Naive thymus-derived CD4-positive, alpha-beta T cell (primary cell): Measurements from ENCODE around the gene ACOX1. TPM values are rescaled to one million over a fixed set of nuclear protein-coding genes. Genes with fewer than 3 reads are reported as not detected.
A peak's percentile ranks its signal among the peaks of the same experiment; 100 is the strongest.

ENCODE experiments used
- ATAC-seq: fragments of 150-1000 bp; cut with Tn5 transposase; 2 replicates; pipeline ENCODE4 v1.10.0; 2021; ENCODE audit warnings: mild to moderate bottlenecking, moderate library complexity
- CTCF ChIA-PET: fragments of 350-600 bp; sonication (Branson Sonifier 250); formaldehyde crosslinking; loops from one replicate; lab custom pipeline; 2021; ENCODE audit warnings: antibody characterized with exemption; lab: Charles Lee
- POLR2A ChIA-PET: fragments of 350-600 bp; sonication (Branson Sonifier 250); formaldehyde crosslinking; loops from one replicate; lab custom pipeline; 2021; ENCODE audit warnings: antibody characterized with exemption, inconsistent platforms; lab: Charles Lee
- DNase-seq, 9 donors: peaks; one replicate each; pipeline versions ENCODE4 v3.0.0 to v3.0.0-alpha.2; 2020 to 2022; ENCODE audit warnings: mixed read lengths in 1 of 9
- H3K27ac ChIP-seq: one replicate; pipeline ENCODE4 v1.7.0; 2013; ENCODE audit warnings: mild to moderate bottlenecking, low read depth, low read length, moderate library complexity
- H3K27me3 ChIP-seq, 2 donors: one replicate each; pipeline ENCODE4 v1.7.0; 2013; ENCODE audit warnings: low read length in 2 of 2, mild to moderate bottlenecking in 2 of 2, moderate library complexity in 2 of 2; ENCODE audit not compliant: control insufficient read depth in 2 of 2, insufficient read depth in 2 of 2
- H3K36me3 ChIP-seq, 3 experiments: 1 replicate in 2 of 3; 2 replicates in 1 of 3; pipeline ENCODE4 v1.7.0; 2013; ENCODE audit warnings: low read length in 3 of 3, mild to moderate bottlenecking in 3 of 3, moderate library complexity in 1 of 3; ENCODE audit not compliant: insufficient read depth in 3 of 3, control insufficient read depth in 2 of 3
- H3K4me1 ChIP-seq, 2 donors: one replicate each; pipeline ENCODE4 v1.7.0; 2013; ENCODE audit warnings: low read length in 2 of 2, mild to moderate bottlenecking in 2 of 2, moderate library complexity in 1 of 2; ENCODE audit not compliant: control insufficient read depth in 2 of 2, insufficient read depth in 2 of 2
- H3K4me3 ChIP-seq: 2 replicates; pipeline ENCODE4 v1.7.0; 2013; ENCODE audit warnings: mild to moderate bottlenecking, low read length
- H3K9me3 ChIP-seq, 3 experiments: 1 replicate in 2 of 3; 2 replicates in 1 of 3; pipeline ENCODE4 v1.7.0; 2013; ENCODE audit warnings: low read length in 3 of 3; ENCODE audit not compliant: control insufficient read depth in 2 of 3
- H3K27ac Mint-ChIP-seq, 9 donors: one replicate each; pipeline ENCODE4 v1.8.0; 2020 to 2022; ENCODE audit warnings: mixed read lengths in 9 of 9, mild to moderate bottlenecking in 8 of 9, moderate library complexity in 5 of 9, inconsistent platforms in 2 of 9
- H3K27me3 Mint-ChIP-seq, 5 donors: one replicate each; pipeline ENCODE4 v1.8.0; 2021 to 2022; ENCODE audit warnings: mixed read lengths in 5 of 5, mild to moderate bottlenecking in 1 of 5
- H3K36me3 Mint-ChIP-seq, 5 donors: one replicate each; pipeline ENCODE4 v1.8.0; 2020 to 2022; ENCODE audit warnings: mixed read lengths in 5 of 5, mild to moderate bottlenecking in 3 of 5, inconsistent platforms in 1 of 5
- H3K4me1 Mint-ChIP-seq, 7 donors: one replicate each; pipeline ENCODE4 v1.8.0; 2020 to 2022; ENCODE audit warnings: mixed read lengths in 7 of 7, mild to moderate bottlenecking in 3 of 7, inconsistent platforms in 1 of 7
- H3K4me3 Mint-ChIP-seq, 10 donors: one replicate each; pipeline ENCODE4 v1.8.0; 2020 to 2022; ENCODE audit warnings: mild to moderate bottlenecking in 10 of 10, mixed read lengths in 10 of 10, moderate library complexity in 6 of 10, inconsistent platforms in 2 of 10
- H3K9me3 Mint-ChIP-seq, 11 donors: one replicate each; pipeline ENCODE4 v1.8.0; 2020 to 2022; ENCODE audit warnings: mixed read lengths in 11 of 11, mild to moderate bottlenecking in 4 of 11, inconsistent platforms in 1 of 11, moderate library complexity in 1 of 11
- intact Hi-C, 2 donors: fragments of 100-400 bp; cut with micrococcal nuclease; formaldehyde crosslinking; loops; one replicate each; pipeline ENCODE4 v1.15.1; 2023
- polyA plus RNA-seq, 2 donors: library from polyadenylated mRNA; unstranded; fragments of 300-500 nt; fragmentation: Illumina TruSeq; gene quantifications; one replicate each; pipeline ENCODE4 v1.2.3, GENCODE V29; 2021
- total RNA-seq, 6 experiments: library from RNA in 5 of 6; stranded (reverse) in 5 of 6; gene quantifications; 1 replicate in 5 of 6; 2 replicates in 1 of 6; pipeline ENCODE4 v1.2.3 and lab custom pipeline; 2021 to 2026

The ACOX1 gene
- total and polyA plus RNA-seq, 7 experiments from 2014 or later, result 12.5 to 35.0 (median 30.9) TPM

- ATAC-seq, result no peak
- Mint-ChIP-seq H3K4me1 (peaks cover 18 to 27% (median 23%) of the 10 kb centered on the region in 7 donors), H3K9me3 (peaks cover 0 to 3% (median 0%) of the 10 kb centered on the region in 11 donors), H3K27me3 (no peaks in the 10 kb centered on the region), H3K4me3 (peak overlapping the region in 3 of 10 donors; percentile 13 to 50 (median 29)), H3K36me3 (peaks cover 0 to 12% (median 0%) of the 10 kb centered on the region in 5 donors), H3K27ac (peak overlapping the region in 1 of 9 donors; percentile 13)
- no peak for DNase-seq
- intact Hi-C loops, result no loop called here
- H3K9me3 ChIP-seq, result no peaks in the 10 kb centered on the region
- peaks cover 0 to 49% (median 9%) of the 10 kb centered on the region in 3 experiments for H3K36me3 ChIP-seq
- CTCF ChIA-PET, result interaction anchor here (0.6 to 1.7 kb wide), 3 partner anchors 20 to 116 kb away, joined by 3 to 8 read pairs (median 3); partner anchors contain the start of genes TRIM47 and WBP2
- H3K4me1 ChIP-seq, result peaks cover 8 to 12% of the 10 kb centered on the region in 2 donors
- no peak overlapping the region for H3K4me3 ChIP-seq
- H3K27me3 ChIP-seq, result no peaks in the 10 kb centered on the region
- POLR2A ChIA-PET, result interaction anchor here (1.7 to 7.1 kb wide), 4 partner anchors 22 to 119 kb away, joined by 6 to 106 read pairs (median 30); partner anchors contain the start of genes TRIM47, UNC13D and WBP2
- H3K27ac ChIP-seq, result no peak overlapping the region
Observed at GRCh38 chr17:75898791-75899190, 80.2 kb downstream of the ACOX1 start.

- no peak overlapping the region for H3K4me3 ChIP-seq
- ChIA-PET CTCF (interaction anchor here (1.7 to 2.9 kb wide), 3 partner anchors 8 to 43 kb away, joined by 8 to 20 read pairs (median 9); partner anchors contain the start of genes TRIM47 and WBP2), POLR2A (interaction anchor here (3.1 to 7.1 kb wide), 5 partner anchors 21 to 119 kb away, joined by 15 to 106 read pairs (median 41); partner anchors contain the start of genes TRIM47, UNC13D and WBP2)
- H3K4me3 Mint-ChIP-seq, result peak overlapping the region in 8 of 10 donors; percentile 57 to 86 (median 77)
- H3K4me1 Mint-ChIP-seq, result peaks cover 22 to 32% (median 26%) of the 10 kb centered on the region in 7 donors
- peaks cover 0 to 3% (median 0%) of the 10 kb centered on the region in 11 donors for H3K9me3 Mint-ChIP-seq
- peaks cover 0 to 49% (median 9%) of the 10 kb centered on the region in 3 experiments for H3K36me3 ChIP-seq
- peaks cover 0 to 14% (median 0%) of the 10 kb centered on the region in 5 donors for H3K36me3 Mint-ChIP-seq
- no peaks in the 10 kb centered on the region for H3K27me3 Mint-ChIP-seq
- no peak for ATAC-seq
- H3K27ac Mint-ChIP-seq, result peak overlapping the region in 2 of 9 donors; percentile 71 to 75
- no peak for DNase-seq
- peaks cover 8 to 12% of the 10 kb centered on the region in 2 donors for H3K4me1 ChIP-seq
- no peaks in the 10 kb centered on the region for H3K9me3 ChIP-seq
- H3K27me3 ChIP-seq, result no peaks in the 10 kb centered on the region
- no peak overlapping the region for H3K27ac ChIP-seq
- intact Hi-C loops, result no loop called here
Observed at GRCh38 chr17:75898065-75898464, 80.9 kb downstream of the ACOX1 start.

- intact Hi-C loops, result loop anchor here (2.0 kb wide), 4 partner anchors 43 to 205 kb away; partner anchors contain the start of genes EXOC7 (in 1 of the 2), FBF1 (in 1 of the 2) and UNK (in 1 of the 2)
Observed at GRCh38 chr17:75897160-75898019, 81.6 kb downstream of the ACOX1 start.

GRCh38 chr17:75896415-75897159 is 82.4 kb downstream of the ACOX1 start, which contains the start of gene TRIM65:
TSS of gene TRIM65 (minus strand) at chr17:75896951. CDS start at chr17:75896937, 14 bp downstream.
- peaks cover 0 to 48% (median 8%) of the 10 kb centered on the region in 3 experiments for H3K36me3 ChIP-seq
- peaks cover 22 to 32% (median 26%) of the 10 kb centered on the region in 7 donors for H3K4me1 Mint-ChIP-seq
- ATAC-seq, result peak; percentile 91
- DNase-seq, result peak; percentile 63 to 87 (median 71)
- peak within 1 kb of the TSS; percentile 65 for H3K4me3 ChIP-seq
- ChIA-PET CTCF (interaction anchor here (0.5 to 3.2 kb wide), 22 partner anchors 9 to 571 kb away, joined by 3 to 21 read pairs (median 3); partner anchors contain the start of genes AANAT, FBF1, GALK1 and TRIM47), POLR2A (interaction anchor here (0.6 to 7.1 kb wide), 29 partner anchors 8 to 1141 kb away, joined by 3 to 106 read pairs (median 5); partner anchors contain the start of genes FBF1, MRPL38, TRIM47 and UNC13D)
- intact Hi-C loops, result loop anchor here (1.0 to 2.0 kb wide), 13 partner anchors 8 to 206 kb away; partner anchors contain the start of genes UNK (in 2 of the 2), ACOX1 (in 1 of the 2), EXOC7 (in 1 of the 2) and FBF1 (in 1 of the 2)
- H3K27me3 ChIP-seq, result no peaks in the 10 kb centered on the region
- H3K27me3 Mint-ChIP-seq, result no peaks in the 10 kb centered on the region
- H3K4me3 Mint-ChIP-seq, result peak within 1 kb of the TSS; percentile 55 to 92 (median 84)
- peak within 1 kb of the TSS; percentile 75 for H3K27ac ChIP-seq
- peak within 1 kb of the TSS; percentile 66 to 91 (median 85) for H3K27ac Mint-ChIP-seq
- H3K9me3 ChIP-seq, result no peaks in the 10 kb centered on the region
- peaks cover 0 to 3% (median 0%) of the 10 kb centered on the region in 11 donors for H3K9me3 Mint-ChIP-seq
- H3K4me1 ChIP-seq, result peaks cover 8 to 12% of the 10 kb centered on the region in 2 donors
- H3K36me3 Mint-ChIP-seq, result peaks cover 0 to 14% (median 0%) of the 10 kb centered on the region in 5 donors

More at GRCh38 chr17:75897160-75898019, 81.6 kb downstream of the ACOX1 start:
- no peaks in the 10 kb centered on the region for H3K27me3 ChIP-seq
- peaks cover 0 to 3% (median 0%) of the 10 kb centered on the region in 11 donors for H3K9me3 Mint-ChIP-seq
- DNase-seq (no peak), ATAC-seq (no peak)
- ChIA-PET CTCF (interaction anchor here (0.6 to 3.2 kb wide), 11 partner anchors 8 to 149 kb away, joined by 3 to 21 read pairs (median 5); partner anchors contain the start of genes GALK1, TRIM47 and WBP2), POLR2A (interaction anchor here (0.7 to 7.1 kb wide), 19 partner anchors 9 to 144 kb away, joined by 3 to 106 read pairs (median 6); partner anchors contain the start of genes FBF1, TRIM47, UNC13D and UNK)
- H3K27ac ChIP-seq, result peak overlapping the region; percentile 75
- H3K4me3 Mint-ChIP-seq, result peak overlapping the region; percentile 55 to 88 (median 77)
- no peak overlapping the region for H3K4me3 ChIP-seq
- H3K4me1 ChIP-seq, result peaks cover 8 to 12% of the 10 kb centered on the region in 2 donors
- H3K27ac Mint-ChIP-seq, result peak overlapping the region in 8 of 9 donors; percentile 29 to 85 (median 70)
- no peaks in the 10 kb centered on the region for H3K9me3 ChIP-seq
- peaks cover 0 to 14% (median 0%) of the 10 kb centered on the region in 5 donors for H3K36me3 Mint-ChIP-seq
- peaks cover 0 to 48% (median 9%) of the 10 kb centered on the region in 3 experiments for H3K36me3 ChIP-seq
- H3K4me1 Mint-ChIP-seq, result peaks cover 22 to 32% (median 26%) of the 10 kb centered on the region in 7 donors
- no peaks in the 10 kb centered on the region for H3K27me3 Mint-ChIP-seq

GRCh38 chr17:75895370-75896155 is 83.4 kb downstream of the ACOX1 start:
- Mint-ChIP-seq H3K27me3 (no peaks in the 10 kb centered on the region), H3K36me3 (peaks cover 0 to 14% (median 0%) of the 10 kb centered on the region in 5 donors), H3K9me3 (peaks cover 0 to 3% (median 0%) of the 10 kb centered on the region in 11 donors), H3K4me1 (peaks cover 22 to 32% (median 26%) of the 10 kb centered on the region in 7 donors), H3K27ac (peak overlapping the region; percentile 20 to 91 (median 85)), H3K4me3 (peak overlapping the region; percentile 55 to 92 (median 84))
- ChIA-PET POLR2A (interaction anchor here (0.6 to 7.1 kb wide), 24 partner anchors 9 to 1140 kb away, joined by 3 to 106 read pairs (median 6); partner anchors contain the start of genes MRPL38, TRIM47, UNC13D and WBP2), CTCF (interaction anchor here (0.6 to 3.2 kb wide), 13 partner anchors 10 to 142 kb away, joined by 3 to 21 read pairs (median 5); partner anchors contain the start of genes GALK1, TRIM47 and WBP2)
- Histone ChIP-seq H3K27ac (peak overlapping the region; percentile 75), H3K4me1 (peaks cover 8 to 12% of the 10 kb centered on the region in 2 donors), H3K4me3 (peak overlapping the region; percentile 65), H3K27me3 (no peaks in the 10 kb centered on the region), H3K9me3 (no peaks in the 10 kb centered on the region), H3K36me3 (peaks cover 0 to 48% (median 4%) of the 10 kb centered on the region in 3 experiments)
- intact Hi-C loops, result loop anchor here (1.0 to 2.0 kb wide), 13 partner anchors 9 to 207 kb away; partner anchors contain the start of genes UNK (in 2 of the 2), ACOX1 (in 1 of the 2), EXOC7 (in 1 of the 2) and FBF1 (in 1 of the 2)
- ATAC-seq (no peak), DNase-seq (peak in 1 of 9 donors; percentile 18)
